PFSK-1 (cell line): ENCODE measurements around the gene MFSD8.

Source experiments
- POLR2AphosphoS5 ChIP-seq: IDR thresholded peaks from 2 replicates; pipeline ENCODE4 v1.6.1; 2012; ENCODE audit warnings: low read depth, mild to moderate bottlenecking, control low read depth, low read length, moderate library complexity
- REST ChIP-seq, 2 experiments: IDR thresholded peaks; 2 replicates each; pipeline versions ENCODE4 v1.6.1 to v1.8.0; 2011 to 2012; ENCODE audit warnings: low read depth in 2 of 2, low read length in 2 of 2, control low read depth in 1 of 2, inconsistent platforms in 1 of 2, mild to moderate bottlenecking in 1 of 2, moderate library complexity in 1 of 2; ENCODE audit not compliant: insufficient read depth in 1 of 2
- SIN3A ChIP-seq: IDR thresholded peaks from 2 replicates; pipeline ENCODE4 v1.6.1; 2012; ENCODE audit warnings: mild to moderate bottlenecking, low read length, moderate library complexity, borderline replicate concordance; ENCODE audit not compliant: insufficient read depth
- TAF1 ChIP-seq: IDR thresholded peaks from 2 replicates; pipeline ENCODE4 v1.6.1; 2012; ENCODE audit warnings: low read length, control low read depth, borderline replicate concordance; ENCODE audit not compliant: insufficient read depth

DNA sequence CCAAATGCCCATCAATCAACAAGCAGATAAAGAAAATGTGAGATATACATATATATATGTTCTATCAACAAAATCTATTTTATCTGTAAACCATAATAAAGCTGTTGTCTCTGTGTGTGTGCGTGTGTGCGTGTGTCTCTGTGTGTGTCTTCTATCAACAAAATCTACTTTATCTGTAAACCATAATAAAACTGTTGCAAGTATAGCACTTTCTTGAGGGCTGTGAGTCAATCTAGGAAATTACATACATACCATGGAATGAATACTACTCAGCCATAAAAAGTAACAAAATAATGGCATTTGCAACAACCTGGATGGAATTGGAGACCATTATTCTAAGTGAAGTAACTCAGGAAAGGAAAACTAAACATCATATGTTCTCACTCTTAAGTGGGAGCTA lies 96.8 kb downstream of the MFSD8 start:
- TF ChIP-seq TAF1 (no peak), REST (IDR thresholded peaks at IDR 0.05; ENCODE audit: insufficient read depth in 1 of 2, low read depth in 2 of 2, low read length in 2 of 2) (no peak), POLR2AphosphoS5 (no peak), SIN3A (no peak)
